ENCODE results near the gene C16orf86. TPM values are rescaled to one million over a fixed set of nuclear protein-coding genes. Genes with fewer than 3 reads are reported as not detected.
"Not testable (repeated sequence)": the region's sequence is repeated elsewhere in the genome, so short reads cannot be mapped to it uniquely, and the experiment has no call there.

Gene C16orf86
- total RNA-seq, 1 experiment from 2014 or later: 4.9 TPM

- TF ChIP-seq ZNF532 (CRISPR knock-in tag; IDR thresholded peaks at IDR 0.05; ENCODE audit: borderline replicate concordance): no peak
- TF ChIP-seq ZNF138 (CRISPR knock-in tag; conservative IDR thresholded peaks at IDR 0.05): no peak
- TF ChIP-seq, protein P1, sequence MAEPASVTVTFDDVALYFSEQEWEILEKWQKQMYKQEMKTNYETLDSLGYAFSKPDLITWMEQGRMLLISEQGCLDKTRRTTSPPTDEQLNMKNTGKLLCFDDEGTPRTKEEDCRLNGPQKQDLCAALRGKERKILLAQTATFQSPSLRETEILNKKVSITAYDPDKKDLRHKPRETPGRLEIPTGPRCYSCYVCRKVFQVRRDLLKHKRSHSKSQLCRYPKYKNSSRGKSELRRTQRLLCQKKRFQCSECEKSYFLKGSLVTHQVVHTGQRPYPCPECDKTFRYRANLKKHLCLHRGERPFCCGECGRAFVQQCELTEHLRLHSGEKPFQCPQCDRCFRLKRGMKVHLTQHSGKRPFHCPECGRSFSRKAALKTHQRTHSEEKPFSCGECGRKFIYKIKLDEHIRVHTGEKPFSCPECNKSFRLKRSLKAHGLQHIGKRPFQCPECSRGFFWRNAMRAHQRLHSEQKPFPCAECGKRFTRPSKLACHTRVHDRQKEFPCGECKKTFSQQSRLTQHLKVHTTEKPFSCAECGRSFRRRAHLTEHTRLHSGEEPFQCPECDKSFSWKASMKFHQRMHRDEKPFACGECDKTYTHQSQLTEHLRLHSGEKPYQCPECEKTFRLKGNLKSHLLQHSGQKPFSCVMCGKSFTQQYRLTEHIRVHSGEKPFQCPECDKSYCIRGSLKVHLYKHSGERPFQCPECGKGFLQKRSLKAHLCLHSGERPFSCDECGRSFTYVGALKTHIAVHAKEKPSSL (CRISPR knock-in tag; conservative IDR thresholded peaks at IDR 0.05): no peak
These were observed 18.9 kb downstream of the C16orf86 start (continued) for GRCh38 chr16:67685388-67686112.

- POLR2A ChIA-PET: interaction anchor here (0.7 kb wide), 1 partner anchor 112 kb away, joined by 3 read pairs; no protein-coding TSS in a partner anchor
- CTCF ChIA-PET: interaction anchor here (1.8 kb wide), 1 partner anchor 123 kb away, joined by 7 read pairs; no protein-coding TSS in a partner anchor
These were observed 27.1 kb downstream of the C16orf86 start for GRCh38 chr16:67693517-67694285.

GRCh38 chr16:67694611-67695010, 28.0 kb downstream of the C16orf86 start:
- no peak overlapping the region; the same call in 1 of the 2 replicates for H3K27ac Mint-ChIP-seq
- no peaks in the 10 kb centered on the region for H3K9me3 Mint-ChIP-seq

More at GRCh38 chr16:67693517-67694285, 27.1 kb downstream of the C16orf86 start:
- not testable (repeated sequence) for H3K27ac Mint-ChIP-seq; H3K36me3 Mint-ChIP-seq; ATAC-seq; H3K9me3 Mint-ChIP-seq; H3K27me3 Mint-ChIP-seq (ENCODE audit: low read depth); H3K4me1 Mint-ChIP-seq; DNase-seq (ENCODE audit: low spot score); H3K4me3 Mint-ChIP-seq

GRCh38 chr16:67697422-67698185, 31.0 kb downstream of the C16orf86 start:
- H3K4me3 Mint-ChIP-seq: no peak overlapping the region
- CTCF ChIA-PET: no interaction called here
- ATAC-seq: no peak

More at GRCh38 chr16:67694611-67695010, 28.0 kb downstream of the C16orf86 start:
- Mint-ChIP-seq H3K27me3 (ENCODE audit: low read depth) (no peaks in the 10 kb centered on the region), H3K4me1 (no peaks in the 10 kb centered on the region), H3K4me3 (no peak overlapping the region), H3K36me3 (peaks cover 6% of the 10 kb centered on the region; the same call in 1 of the 2 replicates)
- POLR2A ChIA-PET: interaction anchor here (0.6 kb wide), 2 partner anchors 18 to 25 kb away, joined by 3 to 4 read pairs; no protein-coding TSS in a partner anchor
- TF ChIP-seq CREB1 (CRISPR knock-in tag; IDR thresholded peaks at IDR 0.05) (no peak), NFATC4 (CRISPR knock-in tag; IDR thresholded peaks at IDR 0.05) (no peak), MAX (CRISPR knock-in tag; IDR thresholded peaks at IDR 0.05) (no peak), SMAD3 (CRISPR knock-in tag; IDR thresholded peaks at IDR 0.05; ENCODE audit: borderline replicate concordance) (no peak)
- DNase-seq (ENCODE audit: low spot score): no peak
- CTCF ChIA-PET: interaction anchor here (0.6 to 0.9 kb wide), 2 partner anchors 27 to 799 kb away, joined by 3 to 5 read pairs; no protein-coding TSS in a partner anchor
- no peak for ATAC-seq

More at GRCh38 chr16:67697422-67698185, 31.0 kb downstream of the C16orf86 start:
- DNase-seq (ENCODE audit: low spot score): no peak
- no peaks in the 10 kb centered on the region for H3K27me3 Mint-ChIP-seq (ENCODE audit: low read depth)
- H3K36me3 Mint-ChIP-seq: peaks cover 6% of the 10 kb centered on the region; the same call in 1 of the 2 replicates
- H3K9me3 Mint-ChIP-seq: no peaks in the 10 kb centered on the region
- TF ChIP-seq ZMAT4 (CRISPR knock-in tag; IDR thresholded peaks at IDR 0.05): no peak
- no peak for TF ChIP-seq STAT6 (CRISPR knock-in tag; conservative IDR thresholded peaks at IDR 0.05; ENCODE audit: low read depth)
- no peaks in the 10 kb centered on the region for H3K4me1 Mint-ChIP-seq
- POLR2A ChIA-PET: no interaction called here
- H3K27ac Mint-ChIP-seq: 0 out of 2 replicates have a peak overlapping the region, but pooled peaks have one; percentile 26

Data from WTC11 (cell line).